H1 (cell line): ENCODE measurements around the gene BPGM. TPM values are rescaled to one million over a fixed set of nuclear protein-coding genes. Genes with fewer than 3 reads are reported as not detected.

Source experiments
- ASH2L ChIP-seq: fragments of 200-600, 300-600 bp; sonication (generic); IDR thresholded peaks from one replicate; pipeline ENCODE4 v1.7.1; 2017; ENCODE audit warnings: low read length
- polyA plus RNA-seq, 7 experiments: library from polyadenylated mRNA; depleted of rRNA in 3 of 7; stranded (reverse) in 5 of 7; unstranded in 2 of 7; fragments of >200 nt in 5 of 7; fragments of 200-250 nt in 2 of 7; gene quantifications; 1 replicate in 5 of 7; 2 replicates in 1 of 7; 4 replicates in 1 of 7; pipeline versions ENCODE4 v1.2.1 to v1.2.3, GENCODE V29; 2011 to 2013; ENCODE audit warnings: missing spikeins in 2 of 7, mixed read lengths in 2 of 7
- total RNA-seq: library from RNA; stranded (reverse); fragmentation: NEBNext Ultra II Directional; extraction: Animal tissue kit (Norgen Biotek cat#: 25700); gene quantifications from 2 replicates; pipeline ENCODE4 v1.2.1, GENCODE V29; 2021

The BPGM gene
- total and polyA plus RNA-seq, 2 of the 8 experiments (the other 6 are each of a cell fraction or from before 2014, with no cell fraction given) = 9.7 to 15.3 TPM

GRCh38 chr7:134636008-134636449 is 10.6 kb upstream of the BPGM start (continued):
- no peak for TF ChIP-seq ASH2L
